NCI-H2227 (cell line): ENCODE measurements around the gene HSPB3.
A peak's percentile ranks its signal among the peaks of the same experiment; 100 is the strongest.
"Not testable (repeated sequence)": the region's sequence is repeated elsewhere in the genome, so short reads cannot be mapped to it uniquely, and the experiment has no call there.

Source experiments
- DNase-seq: peaks from one replicate; lab custom pipeline; 2025; ENCODE audit not compliant: unreplicated experiment; lab: John Stamatoyannopoulos, UW

Gene HSPB3

GRCh38 chr5:54455413-54456157 lies at the start of gene HSPB3:
Gene HSPB3, plus strand, starts transcription at chr5:54455699. Its CDS starts 91 bp downstream, at chr5:54455790.
- peak; percentile 11 for DNase-seq

- no peak for DNase-seq
Measured at GRCh38 chr5:54411176-54411575, 44.3 kb upstream of the HSPB3 start.

GRCh38 chr5:54412913-54413312 lies 42.6 kb upstream of the HSPB3 start:
- DNase-seq = no peak

- no peak for DNase-seq
Measured at GRCh38 chr5:54415147-54415546, 40.4 kb upstream of the HSPB3 start.

- no peak for DNase-seq
Measured at GRCh38 chr5:54415896-54416601, 39.5 kb upstream of the HSPB3 start.

GRCh38 chr5:54419573-54420423 lies 35.7 kb upstream of the HSPB3 start:
- DNase-seq = peak; percentile 58

- not testable (repeated sequence) for DNase-seq
Measured at GRCh38 chr5:54420511-54420910, 35.0 kb upstream of the HSPB3 start.

GRCh38 chr5:54421976-54422375 lies 33.5 kb upstream of the HSPB3 start:
- DNase-seq = no peak

GRCh38 chr5:54425258-54425657 lies 30.2 kb upstream of the HSPB3 start:
- DNase-seq = no peak

GRCh38 chr5:54426209-54426608 lies 29.3 kb upstream of the HSPB3 start:
- no peak for DNase-seq

- not testable (repeated sequence) for DNase-seq
Measured at GRCh38 chr5:54434650-54435049, 20.8 kb upstream of the HSPB3 start.

GRCh38 chr5:54438620-54439389 lies 16.7 kb upstream of the HSPB3 start:
- no peak for DNase-seq

- no peak for DNase-seq
Measured at GRCh38 chr5:54440456-54440893, 15.0 kb upstream of the HSPB3 start.

- no peak for DNase-seq
Measured at GRCh38 chr5:54442271-54442670, 13.2 kb upstream of the HSPB3 start.

GRCh38 chr5:54443270-54443669 lies 12.2 kb upstream of the HSPB3 start:
- peak; percentile 5 for DNase-seq

- DNase-seq = no peak
Measured at GRCh38 chr5:54445691-54446378, 9.7 kb upstream of the HSPB3 start.

- no peak for DNase-seq
Measured at GRCh38 chr5:54446379-54446732, 9.1 kb upstream of the HSPB3 start.

- no peak for DNase-seq
Measured at GRCh38 chr5:54449923-54450322, 5.6 kb upstream of the HSPB3 start.

GRCh38 chr5:54450542-54450941 lies 5.0 kb upstream of the HSPB3 start:
- no peak for DNase-seq

GRCh38 chr5:54453046-54453445 lies 2.5 kb upstream of the HSPB3 start:
- no peak for DNase-seq
